ENCODE data around the gene KCND1. TPM values are rescaled to one million over a fixed set of nuclear protein-coding genes. Genes with fewer than 3 reads are reported as not detected.

Gene KCND1
- total RNA-seq, 2 experiments from 2014 or later: 7.6 to 8.8 TPM

- ChIA-PET CTCF (ENCODE audit: unreplicated experiment) (no interaction called here), POLR2A (interaction anchor here (1.0 to 1.7 kb wide), 3 partner anchors 22 to 38 kb away, joined by 3 to 5 read pairs (median 3); no protein-coding TSS in a partner anchor)
- TF ChIP-seq EZH2phosphoT487 (IDR thresholded peaks at IDR 0.05; ENCODE audit: borderline replicate concordance, low read depth, low read length): no peak
- no peak for TF ChIP-seq CTCF (conservative IDR thresholded peaks at IDR 0.05; ENCODE audit: low read length)
- peak overlapping the region; percentile 100 for H3K27ac ChIP-seq (ENCODE audit: low read depth, low read length, poor library complexity, severe bottlenecking)
- H2AFZ ChIP-seq (ENCODE audit: low read length): no peak overlapping the region
- no peak for DNase-seq (ENCODE audit: low spot score)
- no peaks in the 10 kb centered on the region for H3K9me3 ChIP-seq (ENCODE audit: low read length)
- H4K20me1 ChIP-seq (ENCODE audit: insufficient read depth, low read length): no peaks in the 10 kb centered on the region
- intact Hi-C loops (cut with micrococcal nuclease; ENCODE audit: unreplicated experiment): loop anchor here (1.0 to 5.0 kb wide), 3 partner anchors 19 to 259 kb away; partner anchors contain the start of genes PQBP1 and TIMM17B
- peaks cover 82% of the 10 kb centered on the region for H3K4me1 ChIP-seq (ENCODE audit: insufficient read depth, low read length, poor library complexity, severe bottlenecking)
- peak overlapping the region; percentile 88 for H3K4me2 ChIP-seq (ENCODE audit: low read length)
- H3K79me2 ChIP-seq (ENCODE audit: insufficient read depth, low read depth, low read length): peaks cover 35% of the 10 kb centered on the region; the same call in 1 of the 2 replicates
- peaks cover 62% of the 10 kb centered on the region for H3K36me3 ChIP-seq (ENCODE audit: insufficient read depth, low read length)
- peak overlapping the region; percentile 60 for H3K4me3 ChIP-seq (ENCODE audit: low read depth, low read length, poor library complexity, severe bottlenecking)
- H3K9me2 ChIP-seq (ENCODE audit: insufficient read depth, low read length): no peaks in the 10 kb centered on the region
- no TSS peak for BruUV-seq (replicated peaks)
These were observed 35.1 kb downstream of the KCND1 start for GRCh38 chrX:48936429-48937053.

GRCh38 chrX:48935301-48935670, 36.4 kb downstream of the KCND1 start:
- peaks cover 63% of the 10 kb centered on the region for H3K36me3 ChIP-seq (ENCODE audit: insufficient read depth, low read length)
- peak overlapping the region; percentile 75 for H3K27ac ChIP-seq (ENCODE audit: low read depth, low read length, poor library complexity, severe bottlenecking)
- no peaks in the 10 kb centered on the region for H4K20me1 ChIP-seq (ENCODE audit: insufficient read depth, low read length)
- H3K4me1 ChIP-seq (ENCODE audit: insufficient read depth, low read length, poor library complexity, severe bottlenecking): peaks cover 69% of the 10 kb centered on the region
- no peak for TF ChIP-seq CTCF (conservative IDR thresholded peaks at IDR 0.05; ENCODE audit: low read length)
- TF ChIP-seq EZH2phosphoT487 (IDR thresholded peaks at IDR 0.05; ENCODE audit: borderline replicate concordance, low read depth, low read length): no peak
- CTCF ChIA-PET (ENCODE audit: unreplicated experiment): no interaction called here
- H2AFZ ChIP-seq (ENCODE audit: low read length): no peak overlapping the region
- intact Hi-C loops (cut with micrococcal nuclease; ENCODE audit: unreplicated experiment): loop anchor here (5.0 kb wide), 2 partner anchors 38 to 258 kb away; partner anchors contain the start of genes PQBP1 and TIMM17B
- POLR2A ChIA-PET: no interaction called here
- H3K79me2 ChIP-seq (ENCODE audit: insufficient read depth, low read depth, low read length): peaks cover 23% of the 10 kb centered on the region; the same call in 1 of the 2 replicates
- H3K4me3 ChIP-seq (ENCODE audit: low read depth, low read length, poor library complexity, severe bottlenecking): no peak overlapping the region
- H3K9me2 ChIP-seq (ENCODE audit: insufficient read depth, low read length): no peaks in the 10 kb centered on the region
- no TSS peak for BruUV-seq (replicated peaks)
- no peaks in the 10 kb centered on the region for H3K9me3 ChIP-seq (ENCODE audit: low read length)
- no peak for DNase-seq (ENCODE audit: low spot score)
- H3K4me2 ChIP-seq (ENCODE audit: low read length): 0 out of 2 replicates have a peak overlapping the region, but pooled peaks have one; percentile 13
